NCI-H82 (cell line): ENCODE data around the gene TUBG2.
A peak's percentile ranks its signal among the peaks of the same experiment; 100 is the strongest.
"Not testable (repeated sequence)": the region's sequence is repeated elsewhere in the genome, so short reads cannot be mapped to it uniquely, and the experiment has no call there.

Experiments used
- DNase-seq: peaks from one replicate; lab custom pipeline; 2025; lab: John Stamatoyannopoulos, UW

The TUBG2 gene

DNA sequence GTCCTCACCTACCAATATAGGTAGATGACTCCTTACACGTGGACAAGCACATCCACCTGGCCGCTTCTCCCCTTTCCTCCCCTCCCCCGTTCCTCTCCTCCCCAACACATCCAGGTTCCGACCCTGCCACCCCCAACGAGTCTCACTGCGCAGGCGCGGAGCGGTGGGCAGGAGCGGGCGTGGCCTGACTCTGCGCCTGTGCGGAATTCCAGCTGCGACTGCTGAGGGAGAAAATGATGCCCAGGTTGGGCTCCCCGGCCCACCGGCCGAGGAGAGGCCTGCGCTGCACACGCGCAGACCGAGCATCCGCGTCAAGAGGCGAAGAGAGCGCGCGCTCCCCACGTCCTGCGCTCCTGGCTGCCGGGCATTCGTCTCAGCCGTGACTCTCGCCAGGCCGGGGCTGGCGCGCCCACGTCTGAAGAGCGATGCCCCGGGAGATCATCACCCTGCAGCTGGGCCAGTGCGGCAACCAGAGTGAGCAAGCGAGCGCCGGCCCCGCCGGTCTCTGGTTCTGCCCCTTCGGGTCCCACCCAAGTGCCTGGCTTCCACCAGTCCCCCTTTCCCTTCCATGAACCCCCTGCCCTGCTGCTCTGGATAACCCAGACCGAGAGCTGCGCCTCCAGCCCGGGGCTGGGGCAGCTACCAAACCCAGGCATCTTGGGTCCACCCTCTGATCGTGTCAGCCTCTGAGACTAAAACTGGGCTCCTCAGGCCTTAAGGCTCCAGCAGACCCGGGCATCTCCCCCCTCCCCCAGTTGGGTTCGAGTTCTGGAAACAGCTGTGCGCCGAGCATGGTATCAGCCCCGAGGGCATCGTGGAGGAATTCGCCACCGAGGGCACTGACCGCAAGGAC lies at the start of gene TUBG2:
Gene TUBG2, plus strand, starts transcription at position 206 of the 853 bp plus-strand sequence. Its CDS starts 220 bp downstream, at position 426.
- peak; percentile 96 for DNase-seq

DNA sequence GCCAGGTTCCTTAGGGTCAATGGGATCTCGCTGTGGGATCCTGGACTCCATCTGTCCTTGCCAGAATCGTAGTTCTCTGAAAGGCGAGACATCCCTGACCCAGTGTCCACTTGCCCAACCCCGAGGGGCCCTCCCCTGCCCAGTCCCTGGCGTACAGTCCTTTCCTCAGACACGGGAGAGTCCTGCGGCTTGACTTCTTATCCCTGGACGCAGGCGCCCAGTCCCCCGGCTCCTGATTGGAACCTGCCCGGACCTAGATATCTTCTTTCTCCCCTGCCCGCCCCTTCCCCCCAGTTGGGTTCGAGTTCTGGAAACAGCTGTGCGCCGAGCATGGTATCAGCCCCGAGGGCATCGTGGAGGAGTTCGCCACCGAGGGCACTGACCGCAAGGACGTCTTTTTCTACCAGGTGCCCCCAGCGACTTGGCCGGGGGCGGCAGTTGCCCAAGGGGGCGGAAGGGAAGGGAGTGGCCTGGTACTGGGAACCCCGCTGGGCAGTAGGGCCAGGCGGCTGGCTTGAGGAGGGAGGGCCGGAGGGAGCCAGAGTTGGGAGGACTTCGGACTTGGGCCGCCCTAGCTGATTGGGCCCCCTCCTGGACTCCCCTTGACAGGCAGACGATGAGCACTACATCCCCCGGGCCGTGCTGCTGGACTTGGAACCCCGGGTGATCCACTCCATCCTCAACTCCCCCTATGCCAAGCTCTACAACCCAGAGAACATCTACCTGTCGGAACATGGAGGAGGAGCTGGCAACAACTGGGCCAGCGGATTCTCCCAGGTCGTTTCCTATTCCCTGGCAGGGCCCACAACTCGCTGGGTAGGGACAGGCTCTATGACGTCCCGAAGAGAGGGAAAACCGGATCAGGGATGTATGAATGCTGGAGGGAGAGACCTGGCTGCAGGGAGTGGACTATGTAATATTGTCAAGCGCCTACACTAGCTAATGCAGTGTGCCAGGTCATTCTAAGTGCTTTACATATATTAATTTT lies 49.0 kb upstream of the TUBG2 start:
- peak; percentile 59 for DNase-seq

GRCh38 chr17:42612013-42612412 lies 47.1 kb upstream of the TUBG2 start:
- DNase-seq, result no peak

DNA sequence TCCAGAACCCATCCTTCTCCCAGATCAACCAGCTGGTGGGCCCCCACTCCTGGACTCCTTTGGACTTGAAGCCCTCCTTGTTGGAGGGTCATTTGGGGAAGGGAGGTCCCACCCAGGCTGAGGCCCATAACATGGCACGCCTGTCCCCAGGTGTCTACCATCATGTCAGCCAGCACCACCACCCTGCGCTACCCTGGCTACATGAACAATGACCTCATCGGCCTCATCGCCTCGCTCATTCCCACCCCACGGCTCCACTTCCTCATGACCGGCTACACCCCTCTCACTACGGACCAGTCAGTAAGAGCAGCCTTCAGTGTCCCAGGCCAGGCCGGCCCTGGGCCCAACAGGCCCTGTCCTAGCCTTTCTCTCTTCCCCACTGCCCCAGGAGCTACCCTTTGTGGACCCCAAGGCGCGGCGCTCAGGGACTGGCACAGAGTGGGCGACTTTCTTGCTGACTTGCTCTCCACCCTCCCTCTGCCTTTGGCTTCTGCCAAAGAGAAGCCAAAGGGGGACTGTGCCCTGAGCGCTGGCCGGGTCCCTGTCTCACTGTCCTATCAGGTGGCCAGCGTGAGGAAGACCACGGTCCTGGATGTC lies 45.3 kb upstream of the TUBG2 start:
- DNase-seq, result no peak

DNA sequence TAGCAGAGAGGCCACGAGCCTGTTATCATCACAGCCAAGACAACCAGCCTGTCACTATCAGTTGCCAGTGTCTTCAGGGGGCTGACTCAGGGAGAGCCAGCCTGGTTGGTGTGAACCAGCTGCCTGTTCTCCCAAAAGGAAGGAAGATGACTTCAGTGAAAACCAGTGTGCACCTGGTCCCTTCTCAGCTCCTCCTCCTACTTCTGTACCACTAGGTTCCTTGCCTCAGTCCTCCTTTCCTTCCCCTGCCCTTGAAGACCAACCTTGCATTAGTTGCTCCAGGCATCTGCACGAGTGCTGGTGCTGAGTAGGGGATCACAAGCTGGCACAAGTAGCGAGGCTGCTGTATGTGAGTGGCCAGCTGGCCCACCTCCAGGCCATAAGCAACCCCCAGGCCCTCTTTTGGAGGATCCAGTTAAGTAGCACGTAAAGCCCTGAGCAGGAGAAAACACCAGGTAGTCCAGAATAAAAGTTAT lies 41.1 kb upstream of the TUBG2 start:
- peak; percentile 42 for DNase-seq

GRCh38 chr17:42618442-42619150 lies 40.5 kb upstream of the TUBG2 start:
- DNase-seq, result peak; percentile 73

DNA sequence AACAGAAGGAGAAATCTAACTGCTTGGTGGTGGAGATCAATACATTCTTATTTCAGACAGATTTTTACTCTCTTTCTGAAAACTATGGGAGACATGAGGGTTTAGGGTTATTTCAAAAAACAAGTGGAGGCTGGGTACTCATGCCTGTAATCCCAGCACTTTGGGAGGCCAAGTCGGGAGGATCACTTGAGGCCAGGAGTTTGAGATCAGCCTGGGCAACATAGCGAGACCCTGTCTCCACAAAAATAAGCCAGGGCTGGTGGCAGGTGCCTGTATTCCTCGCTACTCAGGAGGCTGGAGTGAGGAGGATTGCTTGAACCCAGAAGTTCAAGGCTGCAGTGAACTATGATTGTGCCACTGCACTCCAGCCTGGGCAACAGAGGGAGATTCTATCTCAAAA lies 37.1 kb upstream of the TUBG2 start:
- DNase-seq, result not testable (repeated sequence)

- no peak for DNase-seq
These were observed 35.8 kb upstream of the TUBG2 start for GRCh38 chr17:42623271-42623670.

DNA sequence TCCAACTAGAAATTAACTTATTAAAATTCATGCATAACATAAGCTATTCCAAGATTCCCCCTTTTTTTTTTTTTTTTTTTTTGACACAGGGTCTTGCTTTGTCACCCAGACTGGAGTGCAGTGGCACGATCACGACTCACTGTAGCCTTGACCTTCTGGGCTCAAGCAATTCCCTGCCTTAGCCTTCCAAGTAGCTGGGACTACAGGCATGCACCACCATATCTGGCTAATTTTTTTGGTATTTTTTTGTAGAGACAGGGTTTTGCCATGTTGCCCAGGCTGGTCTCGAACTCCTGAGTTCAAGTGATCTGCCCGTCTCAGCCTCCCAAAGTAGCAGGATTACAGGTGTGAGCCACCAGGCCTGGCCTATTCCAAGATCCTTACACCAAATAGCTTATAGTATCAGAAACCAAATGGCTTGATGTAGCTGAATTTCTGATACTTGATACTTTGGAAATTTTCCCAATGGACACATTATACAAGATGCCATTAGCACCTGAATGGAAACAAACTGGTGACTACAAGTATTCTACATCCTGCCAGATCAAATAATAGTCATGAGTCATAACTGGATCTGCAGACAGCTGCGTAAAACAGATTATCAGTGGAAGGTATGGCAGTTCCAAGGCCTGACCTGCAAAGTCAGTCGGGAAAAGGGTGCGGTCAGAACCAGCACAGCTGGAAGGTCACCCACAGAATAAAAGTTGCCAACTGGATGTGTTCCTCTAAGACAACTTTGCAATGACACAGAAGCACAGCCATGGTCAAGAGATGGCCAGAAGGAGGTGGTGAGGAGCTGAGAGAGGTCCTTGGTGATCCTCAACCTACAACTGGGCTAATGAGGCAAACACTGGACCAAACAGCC lies 35.1 kb upstream of the TUBG2 start:
- no peak for DNase-seq

GRCh38 chr17:42627032-42627764 lies 31.9 kb upstream of the TUBG2 start:
- not testable (repeated sequence) for DNase-seq

DNA sequence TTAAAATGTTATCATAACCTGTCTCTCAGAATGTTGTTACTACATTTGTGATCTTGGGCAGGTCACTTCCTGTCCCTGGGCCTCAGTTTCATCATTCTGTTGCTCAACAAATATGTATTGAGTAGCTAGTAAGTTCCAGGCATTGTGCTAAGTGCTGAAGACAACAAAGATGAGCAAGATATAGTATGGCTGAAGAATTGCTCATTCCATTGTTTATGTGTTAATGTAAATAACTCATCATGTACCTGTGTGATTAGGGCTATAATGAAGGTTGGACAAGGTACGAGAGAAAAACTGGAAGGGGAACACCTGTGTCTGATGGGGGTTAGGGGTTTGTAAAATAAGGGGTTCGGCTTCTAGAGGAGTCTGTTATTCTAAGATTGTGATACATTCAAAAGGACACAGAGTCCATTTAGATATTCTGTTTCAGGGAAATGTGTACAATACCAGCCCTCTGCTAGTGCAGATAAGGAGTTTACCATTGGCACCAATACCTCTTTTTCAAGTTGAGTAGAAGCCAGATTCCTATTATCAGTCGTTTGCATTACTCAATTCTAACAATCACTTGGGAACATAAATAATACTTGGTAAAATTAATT lies 29.6 kb upstream of the TUBG2 start:
- DNase-seq, result no peak

GRCh38 chr17:42632949-42633444 lies 26.1 kb upstream of the TUBG2 start:
- DNase-seq, result no peak

GRCh38 chr17:42639525-42640113 lies 19.5 kb upstream of the TUBG2 start:
- no peak for DNase-seq

DNA sequence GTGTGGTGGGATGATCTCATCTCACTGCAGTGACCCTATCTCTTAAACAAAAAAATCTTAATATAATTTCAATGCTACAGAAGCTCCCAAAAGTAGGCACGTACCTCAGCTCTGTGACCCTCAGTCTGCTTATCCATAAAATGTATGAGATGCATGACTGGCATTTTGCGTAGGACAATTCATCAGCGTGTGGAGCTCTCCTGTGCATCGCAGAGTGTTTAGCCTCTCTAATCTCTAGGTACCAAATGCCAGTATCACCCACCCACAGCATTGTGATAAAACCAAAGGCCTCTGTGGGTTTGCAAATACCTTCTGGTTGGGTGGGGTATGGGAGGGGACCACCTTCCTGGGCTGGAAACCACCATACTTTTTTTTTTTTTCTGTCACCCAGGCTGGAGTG lies 19.0 kb upstream of the TUBG2 start:
- DNase-seq, result no peak

GRCh38 chr17:42642336-42642735 lies 16.7 kb upstream of the TUBG2 start:
- peak; percentile 13 for DNase-seq

DNA sequence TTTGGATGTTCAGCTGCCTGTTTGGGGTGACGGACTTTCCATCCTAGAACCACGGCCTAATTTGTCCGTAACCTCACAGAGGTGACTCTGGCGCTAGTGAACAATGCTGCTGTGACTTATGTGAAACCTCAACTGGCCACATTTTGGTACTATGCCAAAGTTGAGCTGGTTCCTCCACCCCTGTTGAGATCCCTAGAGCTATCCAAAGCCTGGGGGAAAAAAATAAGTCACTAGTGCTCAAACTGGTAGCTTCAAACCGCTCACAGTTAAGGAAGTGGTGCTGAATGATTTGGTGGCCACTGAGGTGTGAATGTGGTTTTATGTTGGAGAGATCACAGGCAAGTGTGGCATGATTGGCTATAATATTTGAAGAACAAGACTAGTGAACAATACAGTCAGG lies 11.3 kb upstream of the TUBG2 start:
- no peak for DNase-seq

- no peak for DNase-seq
These were observed 7.7 kb upstream of the TUBG2 start for GRCh38 chr17:42651392-42651791.

GRCh38 chr17:42653179-42654124 lies 5.6 kb upstream of the TUBG2 start:
- DNase-seq, result no peak
